CD1c-positive myeloid dendritic cell (primary cell): ENCODE measurements around the gene PPP1R26.
"Not testable (repeated sequence)": the region's sequence is repeated elsewhere in the genome, so short reads cannot be mapped to it uniquely, and the experiment has no call there.

ENCODE experiments used
- DNase-seq: peaks from one replicate; pipeline ENCODE4 v3.0.0-alpha.2; 2016; ENCODE audit errors: extremely low spot score

PPP1R26 gene, protein sequence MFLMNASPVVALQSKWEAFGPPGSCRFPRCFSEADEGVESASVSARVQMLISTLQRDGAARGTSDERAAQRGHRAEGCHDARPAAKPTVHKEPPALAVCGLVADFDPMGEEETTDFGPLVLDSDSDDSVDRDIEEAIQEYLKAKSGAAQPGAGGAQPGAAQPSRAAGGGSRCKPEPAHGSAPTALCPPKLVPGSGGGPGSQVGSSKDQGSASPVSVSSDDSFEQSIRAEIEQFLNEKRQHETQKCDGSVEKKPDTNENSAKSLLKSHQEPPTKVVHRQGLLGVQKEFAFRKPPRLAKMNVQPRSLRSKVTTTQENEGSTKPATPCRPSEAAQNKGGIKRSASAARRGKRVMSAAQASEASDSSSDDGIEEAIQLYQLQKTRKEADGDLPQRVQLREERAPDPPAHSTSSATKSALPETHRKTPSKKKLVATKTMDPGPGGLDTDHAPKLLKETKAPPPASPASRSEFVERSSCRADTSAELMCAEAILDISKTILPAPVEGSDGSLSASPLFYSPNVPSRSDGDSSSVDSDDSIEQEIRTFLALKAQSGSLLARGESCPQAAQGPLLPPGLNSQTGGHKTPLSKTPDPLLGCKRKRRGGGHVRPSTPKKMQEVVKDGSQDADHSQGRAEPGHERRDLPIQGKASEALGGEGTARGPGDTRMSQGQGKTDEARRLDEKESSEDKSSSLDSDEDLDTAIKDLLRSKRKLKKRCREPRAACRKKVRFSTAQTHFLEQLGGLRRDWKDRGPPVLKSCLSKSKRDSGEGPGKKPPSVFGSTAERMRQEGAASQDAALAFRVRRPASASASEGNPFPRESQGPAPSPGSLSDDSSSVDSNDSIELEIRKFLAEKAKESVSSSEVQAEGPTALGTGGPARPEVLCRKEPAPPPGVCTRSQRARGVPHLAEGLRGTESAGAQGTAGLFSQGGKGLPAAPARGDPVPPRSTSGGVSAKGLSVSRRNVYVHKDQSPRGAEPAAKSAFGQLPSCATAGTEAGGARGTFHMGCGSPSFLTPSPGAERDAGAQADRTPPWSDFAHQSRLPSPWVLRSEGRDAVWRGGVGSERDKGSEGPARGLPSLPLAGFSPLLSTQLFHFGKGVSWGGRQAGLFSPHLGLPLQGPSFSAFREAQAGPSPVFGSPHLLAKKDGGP (N-terminal part only)

DNA sequence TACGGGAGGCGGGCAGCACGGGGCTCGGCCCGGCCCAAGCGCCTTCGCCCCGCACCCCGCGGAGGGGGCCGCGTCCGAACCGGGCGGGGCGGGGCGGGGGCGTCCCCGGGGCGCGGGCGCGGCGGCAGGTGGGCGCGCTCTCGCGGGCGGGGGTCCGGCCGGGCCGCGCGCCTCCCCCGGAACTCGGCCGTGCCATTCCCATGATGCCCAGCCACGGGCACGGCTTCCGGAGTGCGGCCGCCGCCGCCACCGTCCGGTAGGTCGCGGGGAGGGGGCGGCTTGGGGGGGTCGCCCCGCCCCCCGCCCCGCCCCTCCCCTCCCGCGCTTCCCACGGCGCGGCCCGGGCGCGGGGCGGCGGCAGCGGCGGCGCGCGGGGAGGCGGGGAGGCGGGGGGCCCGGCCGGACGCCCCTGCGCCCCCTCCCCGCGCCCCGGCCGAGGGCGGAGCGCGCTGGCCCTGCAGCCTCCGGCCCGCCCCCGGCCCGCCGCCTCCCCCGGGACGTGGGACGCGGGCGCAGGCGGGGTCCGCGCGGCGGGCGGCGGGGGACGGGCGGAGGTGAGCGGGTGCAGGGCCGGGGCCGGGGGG, at the start of gene PPP1R26:
TSS of gene PPP1R26 (plus strand) at position 314 of the 584 bp plus-strand sequence. CDS start 4,729 bp downstream, outside the sequence.
- peak; percentile 16 for DNase-seq

DNA sequence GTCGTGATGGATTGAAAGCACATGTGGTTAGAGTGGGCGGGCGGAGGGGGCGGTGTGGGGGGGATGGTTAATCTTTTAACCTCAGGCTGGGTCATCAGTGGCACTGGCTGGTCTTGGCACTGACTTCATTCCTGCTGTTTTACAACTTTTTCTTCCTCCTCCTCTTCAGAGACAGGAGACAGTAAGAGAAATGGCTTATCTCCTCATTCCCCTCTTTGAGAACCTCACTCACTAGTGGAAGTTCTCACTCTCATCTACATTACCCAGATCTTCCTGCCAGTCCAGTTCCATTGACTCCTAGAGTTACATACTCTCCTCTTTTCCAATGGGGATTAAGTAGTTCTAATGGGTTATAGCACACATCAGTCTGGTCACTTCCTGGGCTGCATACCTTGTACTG, 42.3 kb upstream of the PPP1R26 start:
- no peak for DNase-seq

- DNase-seq = not testable (repeated sequence)
These were observed 41.9 kb upstream of the PPP1R26 start for GRCh38 chr9:135437696-135438095.

DNA sequence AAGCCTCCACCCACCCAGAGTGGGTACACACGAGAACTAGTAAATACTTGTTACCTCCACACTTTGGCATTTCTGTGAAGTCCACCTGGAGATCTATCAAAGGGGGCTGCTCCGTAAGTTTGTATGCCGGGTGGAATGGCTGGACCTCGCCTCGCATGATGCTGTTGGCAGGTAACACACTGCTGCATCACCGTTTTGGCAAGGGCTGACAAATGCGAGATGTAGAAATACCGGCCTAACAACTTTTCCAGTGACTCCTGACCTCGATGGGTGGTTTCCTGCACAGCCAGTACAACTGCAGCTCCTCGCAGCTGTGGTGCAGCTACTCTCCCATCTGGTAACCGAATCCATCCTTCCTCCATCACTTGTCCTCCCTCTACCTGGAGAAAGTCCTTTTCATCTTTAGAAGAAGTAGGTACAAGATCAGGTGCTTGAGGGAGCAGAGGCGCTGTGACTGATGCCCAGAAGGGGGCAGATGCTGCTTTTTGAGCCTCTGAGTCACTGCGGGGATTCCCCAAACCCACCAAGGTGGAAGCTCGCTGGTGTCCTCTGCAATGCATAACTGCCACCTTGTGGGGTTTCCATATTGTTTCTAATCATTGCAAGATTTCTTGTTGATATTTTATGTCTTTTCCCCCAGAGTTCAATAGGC, 40.9 kb upstream of the PPP1R26 start:
- not testable (repeated sequence) for DNase-seq

- not testable (repeated sequence) for DNase-seq
These were observed 40.1 kb upstream of the PPP1R26 start for GRCh38 chr9:135439514-135439913.

DNA sequence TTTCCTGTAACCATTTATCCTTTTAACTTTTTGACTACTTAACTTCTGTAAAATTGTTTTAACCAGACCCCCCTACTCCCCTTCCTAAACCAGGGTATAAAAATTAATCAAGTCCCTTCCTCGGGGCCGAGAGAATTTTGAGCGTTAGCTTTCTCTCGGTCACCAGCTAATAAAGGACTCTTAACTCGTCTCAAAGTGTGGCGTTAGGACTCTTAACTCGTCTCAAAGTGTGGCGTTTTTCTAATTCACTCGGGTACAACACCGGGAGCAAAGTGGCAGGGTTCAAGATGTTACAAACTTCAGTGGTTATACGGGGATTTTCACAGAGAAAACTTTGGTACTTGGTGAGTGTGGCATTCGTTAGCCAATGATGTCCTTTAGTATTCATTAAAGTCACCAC, 39.7 kb upstream of the PPP1R26 start:
- no peak for DNase-seq

- no peak for DNase-seq
These were observed 39.0 kb upstream of the PPP1R26 start for GRCh38 chr9:135440620-135441019.

GRCh38 chr9:135441105-135442071, 38.2 kb upstream of the PPP1R26 start:
- DNase-seq = not testable (repeated sequence)

- no peak for DNase-seq
These were observed 37.5 kb upstream of the PPP1R26 start for GRCh38 chr9:135442075-135442474.

GRCh38 chr9:135443797-135444425, 35.7 kb upstream of the PPP1R26 start:
- no peak for DNase-seq

DNA sequence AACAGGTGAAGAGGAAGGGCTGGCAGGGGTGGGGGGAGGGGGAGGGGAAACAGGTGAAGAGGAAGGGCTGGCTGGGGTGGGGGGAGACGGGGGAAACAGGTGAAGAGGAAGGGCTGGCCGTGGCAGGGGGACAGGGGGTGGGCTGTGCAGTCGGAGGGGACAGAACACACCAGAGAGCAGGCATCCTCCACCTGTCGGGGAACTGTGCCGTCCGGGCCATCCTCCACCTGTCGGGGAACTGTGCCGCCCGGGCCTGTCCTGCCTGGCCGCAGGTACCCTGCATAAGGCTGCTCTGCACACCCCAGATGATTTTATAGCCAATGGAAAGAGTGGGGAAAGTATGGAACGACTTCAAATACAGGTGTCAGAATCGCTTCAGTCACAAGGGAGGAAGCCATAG, 32.5 kb upstream of the PPP1R26 start:
- no peak for DNase-seq

DNA sequence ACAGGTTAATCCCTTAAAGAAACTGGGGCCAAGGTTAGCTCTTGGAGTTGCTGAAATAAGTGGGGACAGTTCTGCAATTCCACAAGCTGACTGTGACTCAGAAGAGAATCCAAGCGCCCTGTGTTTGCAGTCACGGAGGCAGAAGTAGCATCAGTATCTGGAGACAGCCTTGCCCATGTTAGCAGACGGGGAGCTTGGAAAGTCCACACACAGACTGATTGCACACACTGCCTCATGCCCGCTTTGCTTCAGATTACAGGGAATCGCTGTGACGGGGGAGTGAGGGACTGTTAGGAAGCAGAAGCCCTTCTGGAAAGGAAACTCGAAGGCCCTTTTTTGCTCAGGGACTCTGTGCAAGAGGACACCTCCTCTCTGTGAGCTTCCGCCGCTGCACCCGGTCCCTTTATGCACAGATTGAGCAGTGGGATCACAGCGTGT, 30.9 kb upstream of the PPP1R26 start:
- no peak for DNase-seq

DNA sequence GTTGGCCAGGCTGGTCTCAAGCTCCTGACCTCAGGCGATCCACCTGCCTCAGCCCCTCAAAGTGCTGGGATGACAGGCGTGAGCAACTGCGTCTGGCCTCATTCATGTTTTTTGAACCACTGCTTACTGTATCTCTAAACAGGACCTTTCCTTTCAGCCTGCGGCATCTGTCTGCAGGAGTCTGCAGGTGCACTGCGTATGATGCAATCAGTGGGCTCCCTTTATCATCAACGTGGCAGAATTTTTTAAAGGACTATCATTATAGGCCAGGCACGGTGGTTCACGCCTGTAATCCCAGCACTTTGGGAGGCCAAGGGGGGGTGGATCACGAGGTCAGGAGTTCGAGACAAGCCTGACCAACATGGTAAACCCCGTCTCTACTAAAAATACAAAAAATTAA, 30.1 kb upstream of the PPP1R26 start:
- DNase-seq = not testable (repeated sequence)

GRCh38 chr9:135450956-135451355, 28.6 kb upstream of the PPP1R26 start:
- DNase-seq = no peak

DNA sequence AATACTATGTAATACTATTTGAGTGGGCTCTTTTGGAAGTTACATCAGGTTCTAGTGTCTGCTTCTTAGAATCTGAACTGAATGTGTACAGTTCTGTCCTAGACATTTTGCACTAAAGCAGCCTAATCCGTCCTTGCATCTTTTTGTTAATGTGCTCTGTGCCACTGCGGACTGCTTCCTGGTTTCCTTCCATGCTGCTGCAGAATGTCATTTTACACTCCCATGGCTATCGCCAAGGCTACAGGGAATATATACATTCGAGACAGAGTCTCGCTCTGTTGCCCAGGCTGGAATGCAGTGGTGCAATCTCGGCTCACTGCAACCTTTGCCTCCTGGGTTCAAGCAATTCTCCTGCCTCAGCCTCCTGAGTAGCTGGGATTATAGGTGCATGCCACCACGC, 27.7 kb upstream of the PPP1R26 start:
- not testable (repeated sequence) for DNase-seq

DNA sequence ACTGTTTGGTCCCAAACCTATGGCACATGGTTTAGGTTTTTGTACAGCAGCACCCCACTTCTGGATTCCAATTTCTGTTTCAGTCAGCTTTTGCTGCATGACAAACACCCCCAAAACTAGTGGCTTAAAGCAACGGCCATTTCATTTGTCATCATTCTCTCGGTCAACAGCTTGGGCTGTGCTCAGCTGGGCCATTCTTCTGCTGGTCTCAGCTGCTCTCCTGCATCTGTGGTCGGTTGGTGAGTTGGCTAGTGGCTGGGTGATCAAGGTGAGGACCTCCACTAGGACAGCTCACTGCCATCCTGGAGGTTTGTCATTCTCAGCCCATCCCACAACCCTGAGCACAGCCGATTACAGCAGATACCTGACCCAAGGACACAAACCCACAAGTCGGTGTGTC, 24.8 kb upstream of the PPP1R26 start:
- no peak for DNase-seq

DNA sequence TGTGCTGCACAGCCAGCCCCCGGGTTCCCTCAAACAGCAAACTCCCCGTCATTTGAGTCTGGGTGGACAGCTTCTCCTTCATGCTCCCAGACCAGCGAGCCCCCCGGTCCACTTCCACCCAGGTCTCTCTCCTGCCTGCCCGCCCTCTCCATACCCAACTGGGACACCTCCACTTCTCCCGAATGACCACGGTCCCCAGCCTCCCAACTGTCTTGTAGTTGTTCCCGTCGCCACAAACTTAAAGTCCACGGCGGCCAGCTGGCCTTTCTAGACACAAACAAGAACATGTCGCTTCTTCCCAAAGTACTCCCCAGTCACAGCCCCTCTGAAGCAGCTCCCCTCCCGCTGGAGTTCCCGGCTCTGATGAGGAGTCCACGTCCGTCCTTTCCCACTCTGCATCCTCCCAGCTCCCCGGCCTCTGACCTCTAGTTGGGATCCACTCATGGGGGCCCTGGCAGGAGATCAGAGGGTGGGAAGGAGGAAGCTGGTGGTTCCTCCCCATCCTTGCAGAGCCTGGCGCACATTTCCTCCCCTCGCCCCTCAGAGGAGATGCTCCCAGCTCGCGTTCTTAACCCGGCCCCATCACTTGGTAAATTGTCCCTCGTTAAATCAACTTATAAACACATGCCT, 24.1 kb upstream of the PPP1R26 start:
- no peak for DNase-seq

- DNase-seq = no peak
These were observed 23.0 kb upstream of the PPP1R26 start for GRCh38 chr9:135456436-135457104.
